HG02763 (cell line): ENCODE measurements around the gene KCTD7.
A peak's percentile ranks its signal among the peaks of the same experiment; 100 is the strongest.
"Not testable (repeated sequence)": the region's sequence is repeated elsewhere in the genome, so short reads cannot be mapped to it uniquely, and the experiment has no call there.

Experiments
- ATAC-seq: cut with Tn5 transposase; IDR thresholded peaks from one replicate; pipeline ENCODE4 v1.9.1; 2021; ENCODE audit warnings: mild to moderate bottlenecking, moderate library complexity; ENCODE audit not compliant: unreplicated experiment

KCTD7 gene

GRCh38 chr7:66679633-66680244 is 51.1 kb downstream of the KCTD7 start:
- ATAC-seq, result no peak

- peak; percentile 94 for ATAC-seq
These were observed 53.0 kb downstream of the KCTD7 start for GRCh38 chr7:66681491-66682349.

GRCh38 chr7:66682350-66683093 is 53.8 kb downstream of the KCTD7 start:
- ATAC-seq, result peak; percentile 19

- ATAC-seq, result not testable (repeated sequence)
These were observed 54.6 kb downstream of the KCTD7 start for GRCh38 chr7:66683094-66683769.

GRCh38 chr7:66683770-66684123 is 55.1 kb downstream of the KCTD7 start:
- no peak for ATAC-seq

- not testable (repeated sequence) for ATAC-seq
These were observed 57.0 kb downstream of the KCTD7 start for GRCh38 chr7:66685663-66686062.

- ATAC-seq, result no peak
These were observed 58.5 kb downstream of the KCTD7 start for GRCh38 chr7:66687186-66687585.

- ATAC-seq, result not testable (repeated sequence)
These were observed 59.0 kb downstream of the KCTD7 start for GRCh38 chr7:66687672-66688071.

- ATAC-seq, result no peak
These were observed 60.4 kb downstream of the KCTD7 start for GRCh38 chr7:66689081-66689480.

GRCh38 chr7:66693331-66693730 is 64.7 kb downstream of the KCTD7 start:
- ATAC-seq, result no peak
